ENCODE data around the gene FAP. TPM values are rescaled to one million over a fixed set of nuclear protein-coding genes. Genes with fewer than 3 reads are reported as not detected.

The FAP gene
- total and polyA plus RNA-seq, 2 of the 4 experiments (the other 2 are of a cell fraction): 71.0 to 95.0 TPM

DNA sequence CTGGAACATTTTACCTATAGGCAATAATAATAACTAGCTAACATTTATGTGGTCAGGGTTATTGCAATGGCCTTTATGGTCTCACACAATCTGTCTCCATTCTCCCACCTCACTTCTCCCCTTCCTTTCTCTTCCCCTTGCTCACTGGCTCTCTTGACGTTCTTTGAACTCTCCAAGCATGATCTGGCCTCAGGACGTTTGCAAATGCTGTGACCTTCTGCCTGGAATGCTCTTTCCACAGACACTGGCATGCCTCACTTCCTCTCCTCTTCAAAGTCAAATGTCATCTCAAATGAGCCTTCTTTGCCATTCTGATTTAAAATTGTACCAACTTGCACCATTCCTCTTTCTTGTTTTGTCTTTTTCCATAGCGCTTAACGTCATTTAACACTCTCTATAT is 65.9 kb downstream of the FAP start:
- dilution Hi-C loops (cut with HindIII; ENCODE audit: low sequenced_read_pairs, unreplicated experiment) (no loop called here), in situ Hi-C loops (cut with MboI; ENCODE audit: low sequenced_read_pairs) (no loop called here), intact Hi-C loops (cut with micrococcal nuclease) (no loop called here)
- Histone ChIP-seq H3K27ac (ENCODE audit: insufficient read depth, low read length) (no peak overlapping the region), H2BK5ac (ENCODE audit: low read depth, low read length, poor library complexity, severe bottlenecking) (no peak overlapping the region), H3K9ac (ENCODE audit: low read depth, low read length) (no peak overlapping the region), H3K4me3 (ENCODE audit: insufficient read depth, low read depth, low read length) (no peak overlapping the region), H3K4me1 (ENCODE audit: control insufficient read depth, insufficient read depth, low read length) (peaks cover 6% of the 10 kb centered on the region; the same call in 1 of the 2 replicates), H2BK20ac (ENCODE audit: low read depth, low read length) (no peak overlapping the region), H2AK9ac (replicated peaks; ENCODE audit: low read depth, low read length, poor library complexity) (no peak overlapping the region), H3K18ac (ENCODE audit: low read depth, low read length) (no peak overlapping the region), H3K36me3 (ENCODE audit: control insufficient read depth, insufficient read depth, low read length) (peaks cover 22% of the 10 kb centered on the region), H4K91ac (ENCODE audit: insufficient read depth, low read depth, low read length) (0 out of 2 replicates have a peak overlapping the region, but pooled peaks have one; percentile 5), H3K56ac (ENCODE audit: extremely low read depth, insufficient read depth, low read length) (no peak overlapping the region), H2AK5ac (ENCODE audit: low read depth, low read length) (no peak overlapping the region), H3K14ac (replicated peaks; ENCODE audit: low read depth, low read length) (0 out of 2 replicates have a peak overlapping the region, but pooled peaks have one; percentile 41), H4K20me1 (ENCODE audit: insufficient read depth, low read length) (no peaks in the 10 kb centered on the region; the same call in 1 of the 2 replicates), H3K79me1 (ENCODE audit: low read depth in 1 of 2, low read length in 2 of 2) (no peaks in the 10 kb centered on the region), H2BK15ac (ENCODE audit: low read depth, low read length) (no peak overlapping the region), H3K9me1 (ENCODE audit: insufficient read depth, low read length) (peaks cover 6% of the 10 kb centered on the region; the same call in 1 of the 2 replicates), H2AFZ (replicated peaks; ENCODE audit: low read length, poor library complexity) (no peak overlapping the region), H2BK120ac (ENCODE audit: low read depth, low read length) (no peak overlapping the region), H4K8ac (ENCODE audit: low read depth in 2 of 2, low read length in 2 of 2) (no peak overlapping the region), H3K9me3 (ENCODE audit: control insufficient read depth, insufficient read depth, low read length) (no peaks in the 10 kb centered on the region), H3K4me2 (ENCODE audit: low read depth, low read length) (no peak overlapping the region), H3K4ac (ENCODE audit: low read depth, low read length) (0 out of 2 replicates have a peak overlapping the region, but pooled peaks have one; percentile 28), H3K27me3 (ENCODE audit: control insufficient read depth, insufficient read depth, low read length) (no peaks in the 10 kb centered on the region), H4K5ac (ENCODE audit: low read depth, low read length) (no peak overlapping the region), H3K23ac (ENCODE audit: low read depth, low read length) (no peak overlapping the region; the same call in 1 of the 2 replicates)
- no TSS peak for BruUV-seq (replicated peaks)
- TF ChIP-seq CEBPB (IDR thresholded peaks at IDR 0.05; ENCODE audit: low read depth, low read length): no peak
- WGBS, 2 experiments (ENCODE audit: extremely low coverage in 2 of 2, insufficient read length in 1 of 2): 41 to 100% methylated on average over 2 of the region's 4 CpGs
- ATAC-seq (ENCODE audit: low read depth) (no peak), DNase-seq (no peak)
- POLR2A ChIA-PET (ENCODE audit: unreplicated experiment): interaction anchor here (1.0 kb wide), 1 partner anchor 10 kb away, joined by 6 read pairs; no protein-coding TSS in a partner anchor
- CTCF ChIA-PET: no interaction called here

Measured in IMR-90 (cell line).